ENCODE measurements around the gene CSN3. TPM values are rescaled to one million over a fixed set of nuclear protein-coding genes. Genes with fewer than 3 reads are reported as not detected.

Gene CSN3
- total and polyA plus RNA-seq, 4 donors = not detected

DNA sequence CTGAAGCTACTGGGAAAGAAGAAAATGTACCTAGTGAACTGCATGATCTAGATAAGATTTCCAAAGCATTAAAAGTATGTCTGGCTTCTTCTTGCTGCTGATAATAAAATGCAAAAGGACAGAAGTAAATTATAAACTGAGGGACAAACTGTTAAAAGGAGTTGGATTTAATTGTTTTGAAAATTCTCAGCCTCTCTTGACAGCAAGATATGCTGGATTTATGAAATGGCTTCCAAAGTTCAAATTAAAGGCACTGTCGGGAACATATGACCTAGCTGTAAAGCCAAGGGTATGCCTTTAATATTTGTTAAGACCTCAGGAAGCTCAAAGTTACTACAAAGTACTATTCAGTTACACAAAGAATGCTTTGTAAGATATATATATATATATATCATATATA is 46.3 kb downstream of the CSN3 start:
- 69 to 70% methylated on average over 1 of the region's 1 CpG for WGBS, 2 donors
- no peaks in the 10 kb centered on the region for H3K36me3 ChIP-seq (ENCODE audit: control insufficient read depth in 4 of 4, insufficient read depth in 4 of 4, low read length in 4 of 4)
- ATAC-seq (ENCODE audit: insufficient read depth, low FRiP score) (no peak), DNase-seq (no peak)
- TF ChIP-seq CTCF (IDR thresholded peaks at IDR 0.05; ENCODE audit: control extremely low read depth, extremely low read depth) = no peak
- H3K9ac ChIP-seq (ENCODE audit: insufficient read depth in 1 of 2, low read length in 2 of 2) = no peak overlapping the region
- no peak overlapping the region for H3K27ac ChIP-seq (ENCODE audit: low read depth in 1 of 2, low read length in 1 of 2)
- H3K4me3 ChIP-seq = no peak overlapping the region
- H3K9me3 ChIP-seq (ENCODE audit: control insufficient read depth in 4 of 4, insufficient read depth in 3 of 4, low read length in 3 of 4) = peaks cover 0 to 3% (median 0%) of the 10 kb centered on the region in 4 donors
- H3K4me1 ChIP-seq (ENCODE audit: control insufficient read depth in 5 of 5, insufficient read depth in 5 of 5, low read length in 5 of 5) = no peaks in the 10 kb centered on the region
- H3K27me3 ChIP-seq (ENCODE audit: control insufficient read depth in 3 of 3, insufficient read depth in 3 of 3, low read length in 2 of 3) = no peaks in the 10 kb centered on the region

DNA sequence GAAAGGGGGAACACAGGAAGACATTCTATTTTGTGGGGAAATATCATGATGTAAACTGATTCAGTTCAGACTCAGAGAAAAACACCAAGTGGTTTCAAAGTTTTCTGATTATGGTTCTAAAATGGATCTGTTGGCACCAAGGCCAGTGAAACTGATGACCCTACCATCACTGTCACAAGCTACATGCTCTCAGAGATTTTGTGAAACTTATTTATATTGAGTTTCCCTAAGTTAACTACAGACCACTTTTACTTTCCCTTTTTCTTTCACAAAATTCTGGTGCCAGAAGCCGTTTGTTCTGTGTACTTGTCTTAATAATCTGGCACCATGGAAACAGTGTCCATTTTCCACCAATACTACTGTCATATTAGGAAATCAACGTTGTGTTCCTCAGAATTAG is 48.9 kb downstream of the CSN3 start:
- DNase-seq (no peak), ATAC-seq (ENCODE audit: insufficient read depth, low FRiP score) (no peak)
- Histone ChIP-seq H3K4me1 (ENCODE audit: control insufficient read depth in 5 of 5, insufficient read depth in 5 of 5, low read length in 5 of 5) (peaks cover 0 to 4% (median 0%) of the 10 kb centered on the region in 5 donors), H3K27me3 (ENCODE audit: control insufficient read depth in 3 of 3, insufficient read depth in 3 of 3, low read length in 2 of 3) (no peaks in the 10 kb centered on the region), H3K4me3 (no peak overlapping the region), H3K9me3 (ENCODE audit: control insufficient read depth in 4 of 4, insufficient read depth in 3 of 4, low read length in 3 of 4) (no peaks in the 10 kb centered on the region), H3K9ac (ENCODE audit: insufficient read depth in 1 of 2, low read length in 2 of 2) (no peak overlapping the region), H3K36me3 (ENCODE audit: control insufficient read depth in 4 of 4, insufficient read depth in 4 of 4, low read length in 4 of 4) (no peaks in the 10 kb centered on the region), H3K27ac (ENCODE audit: low read depth in 1 of 2, low read length in 1 of 2) (no peak overlapping the region)
- WGBS, 2 donors = 64 to 69% methylated on average over 2 of the region's 2 CpGs
- no peak for TF ChIP-seq CTCF (IDR thresholded peaks at IDR 0.05; ENCODE audit: control extremely low read depth, extremely low read depth)

DNA sequence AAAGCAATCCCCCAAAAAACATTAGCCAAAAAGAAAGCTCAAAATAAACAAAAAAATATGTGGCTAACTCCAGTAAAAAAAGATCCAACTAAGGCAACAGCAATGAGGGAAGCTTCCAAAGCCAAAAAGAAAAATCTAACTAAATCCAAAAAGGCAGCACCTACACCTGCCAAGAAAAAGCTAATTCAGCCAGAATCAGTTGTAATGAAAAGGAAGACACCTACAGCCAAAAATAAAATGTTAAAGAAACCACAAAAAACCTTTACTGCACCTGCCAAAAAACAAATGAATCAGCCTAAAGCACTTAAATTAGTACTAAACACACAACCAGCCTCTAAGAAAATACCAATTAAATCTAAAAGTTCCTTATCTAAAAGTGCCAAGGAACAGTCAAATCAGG is 55.2 kb downstream of the CSN3 start:
- Histone ChIP-seq H3K27ac (ENCODE audit: low read depth in 1 of 2, low read length in 1 of 2) (no peak overlapping the region), H3K4me1 (ENCODE audit: control insufficient read depth in 5 of 5, insufficient read depth in 5 of 5, low read length in 5 of 5) (peaks cover 0 to 29% (median 0%) of the 10 kb centered on the region in 5 donors), H3K9ac (ENCODE audit: insufficient read depth in 1 of 2, low read length in 2 of 2) (no peak overlapping the region), H3K4me3 (no peak overlapping the region), H3K9me3 (ENCODE audit: control insufficient read depth in 4 of 4, insufficient read depth in 3 of 4, low read length in 3 of 4) (peaks cover 0 to 10% (median 0%) of the 10 kb centered on the region in 4 donors), H3K27me3 (ENCODE audit: control insufficient read depth in 3 of 3, insufficient read depth in 3 of 3, low read length in 2 of 3) (no peaks in the 10 kb centered on the region), H3K36me3 (ENCODE audit: control insufficient read depth in 4 of 4, insufficient read depth in 4 of 4, low read length in 4 of 4) (no peaks in the 10 kb centered on the region)
- DNase-seq = no peak
- no peak for TF ChIP-seq CTCF (IDR thresholded peaks at IDR 0.05; ENCODE audit: control extremely low read depth, extremely low read depth)
- no peak for ATAC-seq (ENCODE audit: insufficient read depth, low FRiP score)

- Histone ChIP-seq H3K27ac (ENCODE audit: low read depth in 1 of 2, low read length in 1 of 2) (no peak overlapping the region), H3K9me3 (ENCODE audit: control insufficient read depth in 4 of 4, insufficient read depth in 3 of 4, low read length in 3 of 4) (peaks cover 0 to 10% (median 0%) of the 10 kb centered on the region in 4 donors), H3K36me3 (ENCODE audit: control insufficient read depth in 4 of 4, insufficient read depth in 4 of 4, low read length in 4 of 4) (no peaks in the 10 kb centered on the region), H3K9ac (ENCODE audit: insufficient read depth in 1 of 2, low read length in 2 of 2) (no peak overlapping the region), H3K4me1 (ENCODE audit: control insufficient read depth in 5 of 5, insufficient read depth in 5 of 5, low read length in 5 of 5) (peaks cover 0 to 32% (median 0%) of the 10 kb centered on the region in 5 donors), H3K27me3 (ENCODE audit: control insufficient read depth in 3 of 3, insufficient read depth in 3 of 3, low read length in 2 of 3) (no peaks in the 10 kb centered on the region), H3K4me3 (no peak overlapping the region)
- DNase-seq (peak in 2 of 3 donors; percentile 86 to 95), ATAC-seq (ENCODE audit: insufficient read depth, low FRiP score) (no peak)
- WGBS, 2 donors = 75 to 92% methylated on average over 1 of the region's 1 CpG
- TF ChIP-seq CTCF (IDR thresholded peaks at IDR 0.05; ENCODE audit: control extremely low read depth, extremely low read depth) = no peak
Observed at GRCh38 chr4:70298051-70298450, 55.7 kb downstream of the CSN3 start.

Measured in lung (tissue), 12 donors.